Stimulated activated CD4-positive, alpha-beta T cell treated with anti-CD3 and anti-CD28 coated beads, Interleukin-1b, Interleukin-23, amount 100 ng/mL, for 24 hours (primary cell): ENCODE measurements around the gene ATP8A1.
"Not testable (repeated sequence)": the region's sequence is repeated elsewhere in the genome, so short reads cannot be mapped to it uniquely, and the experiment has no call there.

Experiments used
- DNase-seq, 4 experiments: peaks; one replicate each; pipeline ENCODE4 v3.0.0-alpha.2; 2020; ENCODE audit warnings: low read depth in 4 of 4, low spot score in 1 of 4

The ATP8A1 gene

GRCh38 chr4:42513748-42514492, 143.0 kb downstream of the ATP8A1 start:
- DNase-seq: no peak

DNA sequence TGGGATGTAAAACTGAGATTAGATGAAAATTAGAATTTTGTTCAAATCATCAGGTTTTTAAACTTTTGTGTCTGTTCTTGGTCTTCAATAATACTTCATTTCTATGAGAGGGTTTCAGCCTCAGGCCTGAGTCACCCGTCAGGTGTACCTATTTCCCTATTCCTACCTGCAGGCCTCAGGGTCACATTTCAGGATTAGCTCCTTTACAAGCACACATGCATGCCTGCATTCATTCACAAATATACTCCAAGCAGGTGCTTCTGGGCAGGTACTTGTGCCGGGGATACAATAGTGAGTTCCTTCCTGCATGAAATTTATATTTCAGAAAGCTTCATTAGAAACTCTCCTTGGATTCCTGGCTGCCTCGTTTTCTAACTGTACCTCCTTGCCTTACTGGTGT, 144.7 kb downstream of the ATP8A1 start:
- no peak for DNase-seq

- no peak for DNase-seq
These were observed 146.7 kb downstream of the ATP8A1 start for GRCh38 chr4:42510225-42510624.

DNA sequence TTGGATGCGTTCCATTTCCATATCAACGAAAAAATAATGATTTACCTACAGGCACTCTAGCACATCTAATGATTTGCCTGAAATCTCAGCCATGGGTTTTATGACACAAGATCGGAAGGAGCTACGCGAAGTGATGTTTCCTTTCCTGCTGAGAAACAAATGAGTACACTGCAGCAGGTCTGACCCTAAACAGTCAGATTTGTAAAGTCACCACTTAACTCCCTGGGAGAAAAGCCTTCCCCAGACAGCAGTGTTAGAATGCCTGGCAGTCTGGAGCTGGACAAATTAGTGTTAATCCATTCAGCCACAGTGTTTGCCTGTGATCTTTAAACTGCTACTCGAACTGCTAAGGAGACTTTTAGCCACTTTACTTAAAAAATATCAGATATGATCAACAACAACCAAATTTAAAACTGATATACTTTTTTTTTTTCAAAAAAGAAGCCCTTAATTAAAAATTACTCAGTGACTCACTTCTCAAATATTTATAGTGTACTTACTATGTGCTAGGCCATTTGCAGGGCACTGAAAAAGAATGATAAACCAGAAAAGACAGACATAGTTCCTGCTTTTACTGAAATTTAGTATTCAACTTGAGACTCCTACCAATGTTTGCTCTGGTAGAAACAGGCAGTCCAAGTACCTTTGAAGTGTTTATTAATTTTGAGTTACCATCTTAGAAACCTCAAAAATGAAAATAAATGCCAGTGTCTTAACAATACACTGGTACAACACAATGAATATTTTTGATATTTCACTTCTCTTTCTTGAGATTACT, 155.1 kb downstream of the ATP8A1 start:
- no peak for DNase-seq

DNA sequence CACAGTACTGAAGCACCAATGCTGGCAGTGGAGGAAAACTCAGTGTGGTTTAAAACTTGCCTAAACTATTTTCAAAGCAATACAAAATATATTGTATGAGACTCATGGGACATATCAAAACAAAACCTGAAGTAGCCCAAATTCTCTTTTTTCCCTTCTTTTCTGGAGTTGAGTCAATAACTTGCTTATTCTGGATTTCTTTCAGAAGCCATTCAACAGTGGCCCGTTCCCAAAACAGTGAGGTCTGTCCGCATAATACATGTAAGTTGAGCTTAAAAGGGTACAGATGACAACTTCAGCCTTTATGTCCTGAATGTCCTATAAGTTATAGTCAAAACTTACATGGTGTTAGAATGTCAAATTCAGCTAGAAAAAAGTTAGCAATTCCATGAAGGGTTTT, 158.9 kb downstream of the ATP8A1 start:
- no peak for DNase-seq

DNA sequence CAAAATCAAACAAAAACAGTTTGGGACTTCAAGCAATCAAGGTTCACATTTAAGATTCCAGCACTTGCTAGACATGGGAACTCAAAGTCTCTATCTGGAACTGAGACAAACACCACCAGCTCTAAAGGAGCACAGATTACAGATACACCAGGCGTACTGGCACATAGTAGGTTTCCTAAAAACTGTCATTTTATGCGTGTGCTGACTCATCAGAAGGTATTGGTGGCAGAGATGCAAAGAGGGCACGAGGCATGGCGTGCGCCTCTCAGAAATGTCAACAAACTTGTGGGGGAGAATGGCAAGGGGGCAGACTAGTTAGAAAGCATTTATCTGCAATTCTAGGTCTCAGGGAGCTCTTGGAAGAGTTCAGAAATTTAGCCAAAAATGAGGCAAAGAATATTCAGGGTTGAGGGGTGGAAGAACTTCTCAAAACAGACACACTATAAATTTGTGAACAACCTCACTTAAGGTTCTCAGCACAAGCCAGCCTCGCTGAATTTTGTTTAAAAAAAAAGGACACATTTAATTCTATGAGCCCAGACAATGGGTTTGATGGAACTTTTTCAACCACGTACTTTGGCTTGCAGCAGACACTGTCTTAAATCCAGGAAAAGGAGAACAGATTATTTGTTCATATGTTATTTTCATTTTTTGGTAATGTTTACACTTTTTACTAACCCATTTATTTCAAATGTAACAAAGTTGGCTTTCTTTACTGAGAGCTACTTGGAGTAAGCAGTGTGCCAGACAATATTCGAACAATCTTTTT, 159.6 kb downstream of the ATP8A1 start:
- no peak for DNase-seq

DNA sequence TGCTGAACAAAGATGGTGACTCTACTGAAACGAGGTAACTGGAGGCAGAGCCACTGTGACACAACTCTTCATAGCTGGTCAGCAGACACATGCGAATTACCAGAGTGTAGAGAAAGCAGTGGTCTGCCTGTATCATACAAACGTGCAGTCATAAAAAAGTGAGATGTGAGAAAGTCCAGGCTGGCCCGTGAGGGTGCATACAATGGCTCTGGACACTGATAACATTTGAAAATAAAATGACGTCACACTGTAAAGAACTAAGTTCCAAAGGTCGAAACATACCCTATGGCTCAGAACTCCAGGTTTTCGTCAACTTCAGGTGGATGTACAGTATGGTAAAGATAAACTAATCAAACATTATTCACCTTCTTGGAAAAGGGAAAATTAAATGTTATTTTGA, 163.9 kb downstream of the ATP8A1 start:
- DNase-seq: no peak

GRCh38 chr4:42490015-42490414, 166.9 kb downstream of the ATP8A1 start:
- no peak for DNase-seq

- DNase-seq: no peak
These were observed 167.8 kb downstream of the ATP8A1 start for GRCh38 chr4:42489095-42489494.

DNA sequence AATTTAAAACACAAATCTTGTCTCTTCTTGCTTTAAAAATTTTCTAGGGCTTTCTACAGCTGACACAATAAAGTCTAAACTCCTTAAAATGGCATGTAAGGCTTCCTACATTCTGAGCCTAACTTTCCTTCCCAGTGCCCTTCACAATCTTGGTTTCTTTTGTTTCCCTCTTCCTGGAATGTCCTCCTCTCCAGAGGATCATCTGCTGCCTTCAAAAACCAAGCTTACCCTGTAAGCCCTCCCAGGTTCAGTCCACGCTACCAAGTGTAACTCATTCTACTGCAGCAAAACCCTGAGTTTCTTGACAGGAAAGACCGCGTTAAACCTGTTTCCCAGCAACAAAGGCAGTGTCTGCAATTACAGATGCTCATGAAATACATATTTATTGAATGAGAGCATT, 168.4 kb downstream of the ATP8A1 start:
- no peak for DNase-seq

- no peak for DNase-seq
These were observed 168.8 kb downstream of the ATP8A1 start for GRCh38 chr4:42488114-42488513.

DNA sequence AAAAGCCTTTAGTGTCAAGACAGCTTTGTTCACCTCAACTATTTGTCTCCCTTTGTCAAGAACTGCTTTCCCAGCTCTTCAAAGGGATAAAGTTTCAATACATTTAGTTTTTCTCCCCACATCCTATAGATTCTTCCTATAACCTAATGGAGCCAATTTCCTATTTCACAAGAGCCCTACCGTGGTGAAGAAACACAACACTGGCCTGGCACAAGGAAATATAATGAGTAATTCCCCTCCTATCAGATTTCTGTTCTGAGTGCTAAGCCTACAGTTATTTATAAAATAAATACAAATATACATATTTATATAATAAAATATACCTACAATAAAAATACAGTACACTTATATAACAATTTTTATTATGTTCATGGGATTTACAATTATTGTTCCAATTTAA, 169.7 kb downstream of the ATP8A1 start:
- DNase-seq: no peak

GRCh38 chr4:42486156-42486555, 170.7 kb downstream of the ATP8A1 start:
- not testable (repeated sequence) for DNase-seq

GRCh38 chr4:42484630-42485029, 172.3 kb downstream of the ATP8A1 start:
- no peak for DNase-seq

- DNase-seq: no peak
These were observed 173.2 kb downstream of the ATP8A1 start for GRCh38 chr4:42483426-42484379.

GRCh38 chr4:42482516-42483327, 174.2 kb downstream of the ATP8A1 start:
- DNase-seq: no peak

GRCh38 chr4:42480717-42481116, 176.2 kb downstream of the ATP8A1 start:
- no peak for DNase-seq

- no peak for DNase-seq
These were observed 176.6 kb downstream of the ATP8A1 start for GRCh38 chr4:42480281-42480680.

DNA sequence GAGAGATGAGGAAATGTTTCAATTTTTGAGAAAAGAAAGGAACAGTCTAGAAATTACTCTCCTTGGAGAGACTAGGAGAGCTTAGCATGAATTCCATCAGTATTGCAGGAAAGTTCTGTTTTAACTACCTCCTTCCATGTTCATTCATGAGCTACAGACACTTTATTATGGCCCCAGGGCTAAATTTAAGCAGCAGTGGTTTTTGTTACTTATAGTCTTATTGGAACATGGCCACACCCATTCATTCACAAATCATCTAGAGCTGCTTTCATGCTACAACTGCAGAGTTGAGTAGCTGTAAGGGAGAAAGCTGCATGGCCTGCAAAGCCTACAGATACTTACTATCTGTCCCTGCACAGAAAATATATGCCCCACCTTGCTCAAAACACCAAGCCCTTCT, 178.0 kb downstream of the ATP8A1 start:
- no peak for DNase-seq

DNA sequence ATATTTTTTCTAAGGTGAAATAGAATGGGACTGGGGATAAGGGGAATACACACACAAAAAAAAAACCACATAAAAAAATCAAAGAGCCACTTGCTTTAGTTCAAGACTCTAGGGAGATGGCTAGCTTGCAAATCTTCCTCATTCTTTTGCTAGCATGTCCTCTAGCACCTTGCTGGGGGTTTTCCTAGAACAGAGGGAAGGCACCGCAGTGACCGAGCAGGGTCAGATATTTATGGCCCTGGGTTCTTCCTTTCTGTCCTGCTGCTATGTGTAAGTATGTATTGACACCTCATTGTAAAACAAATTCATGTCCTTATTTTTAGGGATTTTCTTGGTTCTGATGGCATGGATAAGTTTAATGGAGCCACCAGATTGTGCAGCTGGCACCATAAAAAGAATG, 178.4 kb downstream of the ATP8A1 start:
- no peak for DNase-seq
